ENCODE results near the gene CRCP. TPM values are rescaled to one million over a fixed set of nuclear protein-coding genes. Genes with fewer than 3 reads are reported as not detected.

The CRCP gene
- total RNA-seq, 4 donors from 2014 or later: 20.6 to 48.6 (median 44.1) TPM

DNA sequence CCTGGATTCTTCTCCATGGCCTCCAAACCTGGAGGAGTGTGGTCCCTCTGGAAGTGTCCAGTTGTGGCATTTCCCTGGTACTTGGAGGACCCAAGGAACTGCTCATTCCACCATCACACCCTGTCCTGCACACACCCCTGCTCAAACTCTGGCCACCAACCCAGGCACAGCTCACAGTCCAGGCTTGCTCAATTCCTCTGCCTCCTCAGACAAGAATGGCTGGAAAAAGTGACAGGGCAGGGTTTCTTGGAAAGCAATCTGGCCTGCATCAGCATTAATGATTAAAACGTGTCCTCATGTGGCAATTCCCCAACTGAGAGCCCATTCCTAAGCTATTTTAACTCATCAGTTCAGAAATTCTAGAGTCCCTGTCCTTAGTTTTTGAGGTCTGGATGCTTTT is 73.3 kb downstream of the CRCP start:
- Histone ChIP-seq H3K27me3 (no peaks in the 10 kb centered on the region), H3K27ac (no peak overlapping the region), H3K4me1 (no peaks in the 10 kb centered on the region), H3K4me3 (no peak overlapping the region), H3K36me3 (no peaks in the 10 kb centered on the region), H3K9me3 (no peaks in the 10 kb centered on the region)
- DNase-seq: no peak
- intact Hi-C loops (cut with DNase I; ENCODE audit: low total_unique reads): no loop called here
- in situ Hi-C loops (cut with MboI; ENCODE audit: low pct_ligation_motif_present in 1 of 4, low pct_unique_long_range_greater_than_20kb in 1 of 4, low sequenced_read_pairs in 3 of 4): no loop called here
- 40 to 67% methylated on average over 1 of the region's 1 CpG for WGBS, 2 donors (ENCODE audit: low coverage in 1 of 2)
- TF ChIP-seq EP300 (IDR thresholded peaks at IDR 0.05; ENCODE audit: low read depth) (no peak), POLR2AphosphoS5 (IDR thresholded peaks at IDR 0.05) (peak in 1 of 3 donors; percentile 54)

GRCh38 chr7:66188645-66189044 is 74.0 kb downstream of the CRCP start:
- intact Hi-C loops (cut with DNase I; ENCODE audit: low total_unique reads): no loop called here
- in situ Hi-C loops (cut with MboI; ENCODE audit: low pct_ligation_motif_present in 1 of 4, low pct_unique_long_range_greater_than_20kb in 1 of 4, low sequenced_read_pairs in 3 of 4): no loop called here
- TF ChIP-seq EP300 (IDR thresholded peaks at IDR 0.05; ENCODE audit: low read depth) (no peak), POLR2A (IDR thresholded peaks at IDR 0.05) (no peak), POLR2AphosphoS5 (IDR thresholded peaks at IDR 0.05) (no peak)
- TF ChIP-seq, protein P1, sequence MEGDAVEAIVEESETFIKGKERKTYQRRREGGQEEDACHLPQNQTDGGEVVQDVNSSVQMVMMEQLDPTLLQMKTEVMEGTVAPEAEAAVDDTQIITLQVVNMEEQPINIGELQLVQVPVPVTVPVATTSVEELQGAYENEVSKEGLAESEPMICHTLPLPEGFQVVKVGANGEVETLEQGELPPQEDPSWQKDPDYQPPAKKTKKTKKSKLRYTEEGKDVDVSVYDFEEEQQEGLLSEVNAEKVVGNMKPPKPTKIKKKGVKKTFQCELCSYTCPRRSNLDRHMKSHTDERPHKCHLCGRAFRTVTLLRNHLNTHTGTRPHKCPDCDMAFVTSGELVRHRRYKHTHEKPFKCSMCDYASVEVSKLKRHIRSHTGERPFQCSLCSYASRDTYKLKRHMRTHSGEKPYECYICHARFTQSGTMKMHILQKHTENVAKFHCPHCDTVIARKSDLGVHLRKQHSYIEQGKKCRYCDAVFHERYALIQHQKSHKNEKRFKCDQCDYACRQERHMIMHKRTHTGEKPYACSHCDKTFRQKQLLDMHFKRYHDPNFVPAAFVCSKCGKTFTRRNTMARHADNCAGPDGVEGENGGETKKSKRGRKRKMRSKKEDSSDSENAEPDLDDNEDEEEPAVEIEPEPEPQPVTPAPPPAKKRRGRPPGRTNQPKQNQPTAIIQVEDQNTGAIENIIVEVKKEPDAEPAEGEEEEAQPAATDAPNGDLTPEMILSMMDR (IDR thresholded peaks at IDR 0.05): no peak
- Histone ChIP-seq H3K4me1 (no peaks in the 10 kb centered on the region), H3K27me3 (no peaks in the 10 kb centered on the region), H3K27ac (no peak overlapping the region), H3K9me3 (no peaks in the 10 kb centered on the region), H3K36me3 (no peaks in the 10 kb centered on the region), H3K4me3 (no peak overlapping the region)
- no peak for DNase-seq
- WGBS, 2 donors (ENCODE audit: low coverage in 1 of 2): 94 to 100% methylated on average over 2 of the region's 2 CpGs

- no peak for DNase-seq
- H3K27me3 ChIP-seq: no peaks in the 10 kb centered on the region
- no peak overlapping the region for H3K4me3 ChIP-seq
- no peaks in the 10 kb centered on the region for H3K4me1 ChIP-seq
- no peaks in the 10 kb centered on the region for H3K9me3 ChIP-seq
- H3K36me3 ChIP-seq: no peaks in the 10 kb centered on the region
- intact Hi-C loops (cut with DNase I; ENCODE audit: low total_unique reads) (no loop called here), in situ Hi-C loops (cut with MboI; ENCODE audit: low pct_ligation_motif_present in 1 of 4, low pct_unique_long_range_greater_than_20kb in 1 of 4, low sequenced_read_pairs in 3 of 4) (no loop called here)
- 89 to 90% methylated on average over 2 to 7 of the region's 7 CpGs for WGBS, 2 donors (ENCODE audit: low coverage in 1 of 2)
- TF ChIP-seq, protein P1 (IDR thresholded peaks at IDR 0.05): no peak
- TF ChIP-seq POLR2A (IDR thresholded peaks at IDR 0.05): no peak
- no peak for TF ChIP-seq POLR2AphosphoS5 (IDR thresholded peaks at IDR 0.05)
- TF ChIP-seq EP300 (IDR thresholded peaks at IDR 0.05; ENCODE audit: low read depth): no peak
- no peak overlapping the region for H3K27ac ChIP-seq
Observed at GRCh38 chr7:66189695-66190503, 75.3 kb downstream of the CRCP start.

- no peaks in the 10 kb centered on the region for H3K9me3 ChIP-seq
- intact Hi-C loops (cut with DNase I; ENCODE audit: low total_unique reads) (no loop called here), in situ Hi-C loops (cut with MboI; ENCODE audit: low pct_ligation_motif_present in 1 of 4, low pct_unique_long_range_greater_than_20kb in 1 of 4, low sequenced_read_pairs in 3 of 4) (no loop called here)
- TF ChIP-seq EP300 (IDR thresholded peaks at IDR 0.05; ENCODE audit: low read depth) (no peak), POLR2A (IDR thresholded peaks at IDR 0.05) (no peak), POLR2AphosphoS5 (IDR thresholded peaks at IDR 0.05) (no peak)
- TF ChIP-seq, protein P1 (IDR thresholded peaks at IDR 0.05): no peak
- DNase-seq: no peak
- H3K4me1 ChIP-seq: no peaks in the 10 kb centered on the region
- no peaks in the 10 kb centered on the region for H3K27me3 ChIP-seq
- WGBS, 2 donors (ENCODE audit: low coverage in 1 of 2): 53 to 54% methylated on average over 4 to 5 of the region's 5 CpGs
- no peak overlapping the region for H3K4me3 ChIP-seq
- H3K27ac ChIP-seq: no peak overlapping the region
- no peaks in the 10 kb centered on the region for H3K36me3 ChIP-seq
Observed at GRCh38 chr7:66190504-66190857, 75.8 kb downstream of the CRCP start.

Measured in transverse colon (tissue), 4 donors.